Sigmoid colon (tissue), 7 donors: ENCODE results near the gene PPP2R2B. TPM values are rescaled to one million over a fixed set of nuclear protein-coding genes. Genes with fewer than 3 reads are reported as not detected.

Experiments
- DNase-seq: peaks from one replicate; pipeline ENCODE4 v3.0.0-alpha.2; 2019
- H3K27ac ChIP-seq, 4 donors: fragments of 200-600 bp; sonication (generic); one replicate each; pipeline ENCODE4 v1.5.1; 2016 to 2019; ENCODE audit warnings: mild to moderate bottlenecking in 1 of 4
- H3K27me3 ChIP-seq, 3 donors: fragments of 200-600 bp; sonication (generic); one replicate each; pipeline ENCODE4 v1.5.1; 2019; ENCODE audit warnings: mild to moderate bottlenecking in 1 of 3
- H3K36me3 ChIP-seq, 4 donors: fragments of 200-600 bp; sonication (generic); one replicate each; pipeline ENCODE4 v1.5.1; 2016 to 2019
- H3K4me1 ChIP-seq, 4 donors: fragments of 200-600 bp; sonication (generic); one replicate each; pipeline ENCODE4 v1.5.1; 2017 to 2019
- H3K4me3 ChIP-seq, 4 donors: fragments of 200-600 bp; sonication (generic); one replicate each; pipeline ENCODE4 v1.5.1; 2017 to 2019; ENCODE audit warnings: mild to moderate bottlenecking in 2 of 4, moderate library complexity in 1 of 4
- H3K9me3 ChIP-seq, 4 donors: fragments of 200-600 bp in 3 of 4; sonication (generic) in 3 of 4; one replicate each; pipeline versions ENCODE4 v1.5.1 to v1.6.1; 2013 to 2019
- EP300 ChIP-seq, 4 donors: sonication (generic); formaldehyde crosslinking; IDR thresholded peaks; one replicate each; pipeline ENCODE4 v1.6.1; 2017; ENCODE audit warnings: antibody characterized with exemption in 4 of 4
- POLR2A ChIP-seq, 2 donors: fragments of 450-650 bp; IDR thresholded peaks; one replicate each; pipeline ENCODE4 v1.6.1; 2016; ENCODE audit warnings: antibody characterized with exemption in 2 of 2, mild to moderate bottlenecking in 2 of 2, moderate library complexity in 2 of 2
- POLR2AphosphoS5 ChIP-seq, 4 donors: sonication (generic); formaldehyde crosslinking; IDR thresholded peaks; one replicate each; pipeline ENCODE4 v1.6.1; 2017; ENCODE audit warnings: antibody characterized with exemption in 4 of 4
- WGBS, 2 donors: extraction: QIAGEN DNeasy Blood & Tissue Kit; methylation state at CpG; one replicate each; pipeline ENCODE4 v1.1.7; 2013; 5-methylcytosine and 5-hydroxymethylcytosine counted together
- intact Hi-C: fragments of 100-400 bp; cut with DNase I; formaldehyde crosslinking; loops from one replicate; pipeline ENCODE4 v1.15.1; 2023
- polyA plus RNA-seq, 3 donors: library from polyadenylated mRNA; stranded (reverse); fragments of 200-250 nt; gene quantifications; one replicate each; pipeline ENCODE4 v1.2.3, GENCODE V29; 2013
- total RNA-seq, 4 donors: library from RNA; depleted of rRNA; stranded (reverse); fragments of >200 nt; gene quantifications; one replicate each; pipeline ENCODE4 v1.1.0, GENCODE V29; 2016
- TF ChIP-seq, protein P1 (sequence below), 4 experiments: fragments of 450-650 bp in 3 of 4; fragments of 200-600 bp in 1 of 4; IDR thresholded peaks; one replicate each; pipeline ENCODE4 v1.5.1; 2016 to 2019; ENCODE audit warnings: antibody characterized with exemption in 4 of 4, mild to moderate bottlenecking in 3 of 4, moderate library complexity in 2 of 4
- donor health status: healthy with polysubstance abuse.
- donor health status: Bipolar disorder and iron deficiency.
- donor health status: healthy.

Gene PPP2R2B
- total and polyA plus RNA-seq, 7 donors: 0.60 to 19.6 (median 7.4) TPM; not detected in 1

DNA sequence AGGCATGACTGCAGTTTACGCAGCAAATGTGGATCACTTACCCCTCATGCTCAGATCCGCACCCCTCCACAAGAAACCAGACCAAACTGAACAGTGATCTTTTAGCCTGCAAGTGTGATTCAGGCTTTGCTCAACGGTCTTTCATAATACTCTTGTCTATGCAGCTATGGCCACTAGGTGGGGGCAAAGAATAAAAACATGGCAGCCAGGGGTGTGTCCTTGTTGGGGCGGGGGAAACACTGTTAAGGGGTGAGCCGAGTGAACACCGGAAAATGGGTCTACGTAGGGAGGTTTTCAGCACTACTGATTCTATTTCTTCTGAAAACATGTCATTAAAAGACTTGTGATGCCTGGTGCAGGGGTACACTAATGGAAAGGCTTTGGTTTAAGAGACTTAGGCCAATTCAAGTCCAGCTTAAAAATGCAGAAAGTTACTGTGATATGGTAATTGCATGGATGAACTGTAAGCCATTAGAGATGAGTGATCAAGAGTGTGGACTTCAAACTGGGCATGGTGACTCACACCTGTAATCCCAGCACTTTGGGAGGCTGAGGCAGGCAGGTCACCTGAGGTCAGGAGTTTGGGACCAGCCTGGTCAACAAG, 312.7 kb downstream of the PPP2R2B start:
- TF ChIP-seq, protein P1, sequence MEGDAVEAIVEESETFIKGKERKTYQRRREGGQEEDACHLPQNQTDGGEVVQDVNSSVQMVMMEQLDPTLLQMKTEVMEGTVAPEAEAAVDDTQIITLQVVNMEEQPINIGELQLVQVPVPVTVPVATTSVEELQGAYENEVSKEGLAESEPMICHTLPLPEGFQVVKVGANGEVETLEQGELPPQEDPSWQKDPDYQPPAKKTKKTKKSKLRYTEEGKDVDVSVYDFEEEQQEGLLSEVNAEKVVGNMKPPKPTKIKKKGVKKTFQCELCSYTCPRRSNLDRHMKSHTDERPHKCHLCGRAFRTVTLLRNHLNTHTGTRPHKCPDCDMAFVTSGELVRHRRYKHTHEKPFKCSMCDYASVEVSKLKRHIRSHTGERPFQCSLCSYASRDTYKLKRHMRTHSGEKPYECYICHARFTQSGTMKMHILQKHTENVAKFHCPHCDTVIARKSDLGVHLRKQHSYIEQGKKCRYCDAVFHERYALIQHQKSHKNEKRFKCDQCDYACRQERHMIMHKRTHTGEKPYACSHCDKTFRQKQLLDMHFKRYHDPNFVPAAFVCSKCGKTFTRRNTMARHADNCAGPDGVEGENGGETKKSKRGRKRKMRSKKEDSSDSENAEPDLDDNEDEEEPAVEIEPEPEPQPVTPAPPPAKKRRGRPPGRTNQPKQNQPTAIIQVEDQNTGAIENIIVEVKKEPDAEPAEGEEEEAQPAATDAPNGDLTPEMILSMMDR (IDR thresholded peaks at IDR 0.05): peak in 3 of 4 experiments; percentile 18 to 27 (median 21)
- no peak for TF ChIP-seq EP300 (IDR thresholded peaks at IDR 0.05)
- DNase-seq: no peak
- H3K4me3 ChIP-seq: no peak overlapping the region
- intact Hi-C loops: no loop called here
- H3K36me3 ChIP-seq: no peaks in the 10 kb centered on the region
- no peak overlapping the region for H3K27ac ChIP-seq
- 8 to 27% methylated on average over 7 of the region's 7 CpGs for WGBS, 2 donors
- H3K27me3 ChIP-seq: no peaks in the 10 kb centered on the region
- no peaks in the 10 kb centered on the region for H3K9me3 ChIP-seq
- peaks cover 0 to 19% (median 14%) of the 10 kb centered on the region in 4 donors for H3K4me1 ChIP-seq

DNA sequence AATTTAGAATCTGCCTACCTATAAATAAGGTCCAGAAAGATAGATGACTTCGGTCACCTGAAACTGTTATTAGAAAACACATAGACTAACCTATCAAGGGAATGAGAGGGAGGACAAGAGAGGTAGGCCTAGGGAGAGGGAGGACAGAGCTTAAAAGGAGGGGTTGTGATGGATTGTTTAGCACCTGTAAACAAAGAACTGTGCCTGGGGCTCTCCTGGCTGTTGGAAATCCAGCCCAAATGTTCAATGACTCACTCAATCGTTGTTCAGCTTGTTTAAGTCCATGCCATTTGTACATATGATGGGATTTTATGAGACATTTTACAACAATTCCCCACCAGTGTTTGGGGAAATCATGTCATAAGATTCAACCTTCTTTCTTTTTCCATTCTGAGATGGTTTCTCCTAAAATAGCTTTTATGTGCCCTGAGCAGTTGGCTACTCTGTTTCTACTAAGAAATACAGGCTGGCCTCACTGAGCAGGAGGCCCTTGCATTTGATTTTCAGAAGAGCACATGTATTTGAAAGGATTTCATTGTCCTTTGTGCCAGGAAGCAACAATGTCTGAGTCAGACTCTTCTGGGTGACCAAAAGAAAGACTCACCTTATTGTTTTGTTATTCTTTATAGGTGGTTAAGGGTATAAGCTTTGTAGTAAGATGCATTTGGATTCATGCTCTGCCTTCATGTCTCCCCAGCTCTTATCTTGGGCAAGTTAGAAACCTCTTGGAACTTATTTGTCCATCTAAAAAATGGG, 314.4 kb downstream of the PPP2R2B start:
- WGBS, 2 donors: 50 to 63% methylated on average over 2 of the region's 2 CpGs
- Histone ChIP-seq H3K4me1 (peaks cover 0 to 25% (median 20%) of the 10 kb centered on the region in 4 donors), H3K27me3 (no peaks in the 10 kb centered on the region), H3K9me3 (no peaks in the 10 kb centered on the region), H3K4me3 (no peak overlapping the region), H3K36me3 (no peaks in the 10 kb centered on the region), H3K27ac (no peak overlapping the region)
- DNase-seq: no peak
- TF ChIP-seq EP300 (IDR thresholded peaks at IDR 0.05): no peak
- TF ChIP-seq POLR2A (IDR thresholded peaks at IDR 0.05): no peak
- TF ChIP-seq POLR2AphosphoS5 (IDR thresholded peaks at IDR 0.05): no peak
- TF ChIP-seq, protein P1 (IDR thresholded peaks at IDR 0.05): no peak
- intact Hi-C loops: no loop called here

DNA sequence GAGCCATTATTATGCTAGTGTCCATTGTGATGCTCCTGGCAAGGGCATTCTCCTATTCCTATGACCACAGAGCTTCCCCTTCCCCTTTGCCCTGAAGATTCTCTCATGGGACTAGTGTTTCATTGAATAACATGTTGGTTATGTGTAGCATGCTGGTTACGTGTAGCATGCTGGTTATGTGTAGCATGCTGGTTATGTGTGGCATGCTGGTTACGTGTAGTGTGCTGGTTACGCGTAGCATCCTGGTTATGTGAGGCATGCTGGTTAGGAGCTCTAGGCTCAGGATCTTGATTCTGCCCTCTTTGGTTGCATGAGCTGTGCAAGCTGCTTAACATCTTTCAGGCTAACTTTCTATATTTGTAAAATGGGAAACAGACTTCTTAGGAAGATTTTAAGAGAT, 316.1 kb downstream of the PPP2R2B start:
- Histone ChIP-seq H3K27me3 (no peaks in the 10 kb centered on the region), H3K36me3 (no peaks in the 10 kb centered on the region), H3K4me1 (peaks cover 0 to 25% (median 20%) of the 10 kb centered on the region in 4 donors), H3K4me3 (no peak overlapping the region), H3K9me3 (no peaks in the 10 kb centered on the region), H3K27ac (no peak overlapping the region)
- no peak for DNase-seq
- 95% methylated on average over 4 of the region's 4 CpGs for WGBS, 2 donors
- intact Hi-C loops: no loop called here
- TF ChIP-seq EP300 (IDR thresholded peaks at IDR 0.05) (no peak), POLR2A (IDR thresholded peaks at IDR 0.05) (no peak), POLR2AphosphoS5 (IDR thresholded peaks at IDR 0.05) (no peak)
- TF ChIP-seq, protein P1 (IDR thresholded peaks at IDR 0.05): no peak

DNA sequence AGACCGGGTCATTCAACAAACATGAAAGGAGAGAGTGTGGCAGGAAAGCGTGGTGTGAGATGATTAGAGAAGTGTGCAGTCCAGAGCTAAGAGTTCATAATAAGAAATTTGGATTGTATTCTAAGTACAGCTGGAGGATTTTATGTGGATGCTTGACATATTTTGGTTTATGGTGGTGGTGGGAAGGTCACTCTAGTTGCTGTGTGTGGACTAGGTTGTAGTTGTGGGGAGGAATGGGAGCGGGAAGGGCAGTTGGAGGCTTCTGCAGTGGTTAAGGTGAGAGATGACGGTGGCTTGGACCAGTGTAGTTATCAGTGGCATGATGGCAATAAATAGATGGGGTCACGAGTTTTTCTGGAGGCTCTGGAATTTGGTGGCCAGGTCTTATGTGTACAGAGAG, 316.8 kb downstream of the PPP2R2B start:
- H3K27ac ChIP-seq: no peak overlapping the region
- 68 to 79% methylated on average over 5 of the region's 5 CpGs for WGBS, 2 donors
- intact Hi-C loops: no loop called here
- TF ChIP-seq, protein P1 (IDR thresholded peaks at IDR 0.05): no peak
- TF ChIP-seq POLR2AphosphoS5 (IDR thresholded peaks at IDR 0.05): no peak
- no peak for TF ChIP-seq EP300 (IDR thresholded peaks at IDR 0.05)
- TF ChIP-seq POLR2A (IDR thresholded peaks at IDR 0.05): no peak
- no peak overlapping the region for H3K4me3 ChIP-seq
- H3K36me3 ChIP-seq: no peaks in the 10 kb centered on the region
- DNase-seq: no peak
- peaks cover 0 to 25% (median 20%) of the 10 kb centered on the region in 4 donors for H3K4me1 ChIP-seq
- H3K9me3 ChIP-seq: no peaks in the 10 kb centered on the region
- H3K27me3 ChIP-seq: no peaks in the 10 kb centered on the region
